ENCODE results near the gene CCSAP. TPM values are rescaled to one million over a fixed set of nuclear protein-coding genes. Genes with fewer than 3 reads are reported as not detected.

Gene CCSAP
- polyA plus RNA-seq, 3 donors = 5.2 to 12.2 (median 6.7) TPM

DNA sequence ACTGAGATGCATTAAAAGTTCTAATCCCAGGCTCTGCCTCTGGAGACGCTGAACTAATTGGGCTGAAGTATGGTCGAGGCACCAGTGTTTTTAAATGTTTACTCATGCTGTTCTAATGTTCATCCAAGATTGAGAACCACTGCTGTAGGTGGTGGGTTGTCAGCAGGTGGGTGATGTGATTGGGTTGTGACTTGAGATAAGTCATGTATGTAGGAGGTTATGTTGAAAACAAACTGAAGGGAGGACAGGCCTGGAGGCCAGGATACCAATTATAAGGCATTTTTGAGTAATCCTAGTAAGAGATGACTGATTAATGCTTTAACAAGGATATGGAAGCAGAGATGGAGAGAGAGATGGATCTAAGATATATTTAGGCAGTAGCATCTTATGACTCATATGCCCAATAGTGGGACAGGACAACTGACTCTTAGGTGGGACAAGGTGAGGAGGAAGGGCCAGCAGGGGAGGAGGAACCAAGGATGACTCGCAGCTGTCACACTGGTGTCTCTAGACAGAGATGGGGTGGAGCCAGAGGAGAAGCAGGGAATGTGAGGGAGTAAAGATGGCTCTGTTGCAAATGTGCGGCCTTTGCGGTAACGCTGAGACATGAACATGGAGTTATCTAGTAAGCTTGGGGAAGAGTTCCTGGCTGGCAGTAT, 42.6 kb downstream of the CCSAP start:
- TF ChIP-seq, protein P1, sequence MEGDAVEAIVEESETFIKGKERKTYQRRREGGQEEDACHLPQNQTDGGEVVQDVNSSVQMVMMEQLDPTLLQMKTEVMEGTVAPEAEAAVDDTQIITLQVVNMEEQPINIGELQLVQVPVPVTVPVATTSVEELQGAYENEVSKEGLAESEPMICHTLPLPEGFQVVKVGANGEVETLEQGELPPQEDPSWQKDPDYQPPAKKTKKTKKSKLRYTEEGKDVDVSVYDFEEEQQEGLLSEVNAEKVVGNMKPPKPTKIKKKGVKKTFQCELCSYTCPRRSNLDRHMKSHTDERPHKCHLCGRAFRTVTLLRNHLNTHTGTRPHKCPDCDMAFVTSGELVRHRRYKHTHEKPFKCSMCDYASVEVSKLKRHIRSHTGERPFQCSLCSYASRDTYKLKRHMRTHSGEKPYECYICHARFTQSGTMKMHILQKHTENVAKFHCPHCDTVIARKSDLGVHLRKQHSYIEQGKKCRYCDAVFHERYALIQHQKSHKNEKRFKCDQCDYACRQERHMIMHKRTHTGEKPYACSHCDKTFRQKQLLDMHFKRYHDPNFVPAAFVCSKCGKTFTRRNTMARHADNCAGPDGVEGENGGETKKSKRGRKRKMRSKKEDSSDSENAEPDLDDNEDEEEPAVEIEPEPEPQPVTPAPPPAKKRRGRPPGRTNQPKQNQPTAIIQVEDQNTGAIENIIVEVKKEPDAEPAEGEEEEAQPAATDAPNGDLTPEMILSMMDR (IDR thresholded peaks at IDR 0.05) = no peak
- Histone ChIP-seq H3K79me2 (ENCODE audit: insufficient read depth, low read length) (no peaks in the 10 kb centered on the region), H3K9me3 (replicated peaks in 1 of 2; ENCODE audit: control insufficient read depth in 1 of 2, insufficient read depth in 1 of 2, low read length in 2 of 2) (no peaks in the 10 kb centered on the region), H3K4me2 (replicated peaks; ENCODE audit: extremely low read depth, low read length, poor library complexity, severe bottlenecking) (no peak overlapping the region), H3K9ac (ENCODE audit: insufficient read depth, low read length, poor library complexity, severe bottlenecking) (no peak overlapping the region), H4K20me1 (ENCODE audit: insufficient read depth, low read length) (peaks cover 9% of the 10 kb centered on the region), H3K4me3 (replicated peaks in 1 of 3; ENCODE audit: low read depth in 2 of 3, low read length in 3 of 3) (no peak overlapping the region), H2AFZ (ENCODE audit: insufficient read depth, low read depth, low read length, poor library complexity, severe bottlenecking) (no peak overlapping the region), H3K27ac (ENCODE audit: low read depth in 1 of 2, low read length in 2 of 2) (no peak overlapping the region), H3K27me3 (ENCODE audit: control insufficient read depth in 2 of 2, insufficient read depth in 2 of 2, low read length in 2 of 2) (no peaks in the 10 kb centered on the region), H3K36me3 (replicated peaks in 1 of 2; ENCODE audit: control insufficient read depth in 1 of 2, insufficient read depth in 2 of 2, low read length in 2 of 2) (peaks cover 70 to 95% of the 10 kb centered on the region in 2 donors), H3K4me1 (ENCODE audit: control insufficient read depth in 1 of 2, insufficient read depth in 2 of 2, low read length in 2 of 2) (no peaks in the 10 kb centered on the region)
- intact Hi-C loops (cut with micrococcal nuclease) = no loop called here
- no peaks in the 10 kb centered on the region for H3K27me3 Mint-ChIP-seq (ENCODE audit: low read depth in 3 of 3)
- H3K4me3 Mint-ChIP-seq = no peak overlapping the region
- no peaks in the 10 kb centered on the region for H3K9me3 Mint-ChIP-seq
- no peak overlapping the region for H3K27ac Mint-ChIP-seq
- peaks cover 68% of the 10 kb centered on the region in 2 donors for H3K36me3 Mint-ChIP-seq
- no peak for DNase-seq
- H3K4me1 Mint-ChIP-seq = no peaks in the 10 kb centered on the region
- WGBS (ENCODE audit: insufficient coverage) = 82% methylated on average over 6 of the region's 6 CpGs

DNA sequence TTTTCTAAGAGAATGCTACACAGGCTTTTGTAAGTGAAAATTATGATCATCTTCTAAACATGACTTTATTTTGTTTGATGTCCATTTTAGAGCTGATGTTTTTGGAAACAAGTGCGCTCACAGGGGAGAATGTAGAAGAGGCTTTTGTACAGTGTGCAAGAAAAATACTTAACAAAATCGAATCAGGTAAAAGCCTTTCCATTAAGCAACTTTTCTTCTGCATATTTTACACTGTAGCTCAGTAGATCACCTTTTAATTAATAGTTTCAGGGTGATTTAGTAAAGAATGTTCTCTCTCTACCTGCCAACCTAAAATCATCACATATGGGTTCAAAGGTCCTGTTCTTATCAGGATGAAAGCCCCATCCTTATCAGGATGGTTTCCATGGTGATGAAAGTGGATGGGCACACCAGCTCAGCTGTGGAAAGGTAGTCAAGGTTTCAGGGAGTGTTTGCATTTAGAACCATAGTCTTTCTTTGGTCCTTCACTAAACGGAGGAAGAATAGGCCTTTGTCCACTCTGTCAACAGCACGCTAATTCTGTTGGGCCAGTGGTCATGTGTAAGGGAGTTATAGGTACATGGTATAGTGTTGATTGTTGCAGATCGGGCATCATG, 43.9 kb downstream of the CCSAP start:
- no peak for DNase-seq
- H3K9me3 Mint-ChIP-seq = no peaks in the 10 kb centered on the region
- Histone ChIP-seq H3K4me3 (replicated peaks in 1 of 3; ENCODE audit: low read depth in 2 of 3, low read length in 3 of 3) (no peak overlapping the region), H3K79me2 (ENCODE audit: insufficient read depth, low read length) (no peaks in the 10 kb centered on the region), H3K27me3 (ENCODE audit: control insufficient read depth in 2 of 2, insufficient read depth in 2 of 2, low read length in 2 of 2) (no peaks in the 10 kb centered on the region), H2AFZ (ENCODE audit: insufficient read depth, low read depth, low read length, poor library complexity, severe bottlenecking) (no peak overlapping the region), H3K4me2 (replicated peaks; ENCODE audit: extremely low read depth, low read length, poor library complexity, severe bottlenecking) (no peak overlapping the region), H3K9me3 (replicated peaks in 1 of 2; ENCODE audit: control insufficient read depth in 1 of 2, insufficient read depth in 1 of 2, low read length in 2 of 2) (no peaks in the 10 kb centered on the region), H3K9ac (ENCODE audit: insufficient read depth, low read length, poor library complexity, severe bottlenecking) (no peak overlapping the region), H3K4me1 (ENCODE audit: control insufficient read depth in 1 of 2, insufficient read depth in 2 of 2, low read length in 2 of 2) (no peaks in the 10 kb centered on the region), H3K36me3 (replicated peaks in 1 of 2; ENCODE audit: control insufficient read depth in 1 of 2, insufficient read depth in 2 of 2, low read length in 2 of 2) (peaks cover 64 to 86% of the 10 kb centered on the region in 2 donors), H4K20me1 (ENCODE audit: insufficient read depth, low read length) (peaks cover 10% of the 10 kb centered on the region), H3K27ac (ENCODE audit: low read depth in 1 of 2, low read length in 2 of 2) (no peak overlapping the region)
- no peaks in the 10 kb centered on the region for H3K27me3 Mint-ChIP-seq (ENCODE audit: low read depth in 3 of 3)
- WGBS (ENCODE audit: insufficient coverage) = 100% methylated on average over 1 of the region's 5 CpGs
- H3K4me3 Mint-ChIP-seq = no peak overlapping the region
- TF ChIP-seq, protein P1 (IDR thresholded peaks at IDR 0.05) = no peak
- peaks cover 62 to 63% of the 10 kb centered on the region in 2 donors for H3K36me3 Mint-ChIP-seq
- H3K4me1 Mint-ChIP-seq = no peaks in the 10 kb centered on the region
- intact Hi-C loops (cut with micrococcal nuclease) = no loop called here
- H3K27ac Mint-ChIP-seq = no peak overlapping the region
